ENCODE results near the gene ICA1L. TPM values are rescaled to one million over a fixed set of nuclear protein-coding genes. Genes with fewer than 3 reads are reported as not detected.

ICA1L gene
- total and polyA plus RNA-seq, 2 of the 13 experiments (the other 11 are each of a cell fraction or from before 2014, with no cell fraction given): 1.5 to 2.4 TPM

- TF ChIP-seq ARID5B (CRISPR knock-in tag; IDR thresholded peaks at IDR 0.05) (no peak), TAF15 (IDR thresholded peaks at IDR 0.05; ENCODE audit: low read depth, low read length, poor library complexity, severe bottlenecking) (no peak), SNAI1 (CRISPR knock-in tag; IDR thresholded peaks at IDR 0.05; ENCODE audit: borderline replicate concordance) (no peak), ZNF280B (CRISPR knock-in tag; IDR thresholded peaks at IDR 0.05; ENCODE audit: borderline replicate concordance) (no peak), HOXA3 (CRISPR knock-in tag; IDR thresholded peaks at IDR 0.05) (no peak), RFXAP (CRISPR knock-in tag; IDR thresholded peaks at IDR 0.05; ENCODE audit: borderline replicate concordance) (no peak)
These were observed 13.6 kb upstream of the ICA1L start (continued) for GRCh38 chr2:202885190-202885589.

GRCh38 chr2:202883987-202884675 is 12.6 kb upstream of the ICA1L start:
- no peak overlapping the region for H3K9ac ChIP-seq (ENCODE audit: insufficient read depth, low read depth, low read length)
- DNase-seq (ENCODE audit: low spot score) (no peak), ATAC-seq (no peak; the same call in 2 of the 3 replicates), FAIRE-seq (no peak)
- peaks cover 10% of the 10 kb centered on the region for H3K4me1 ChIP-seq (ENCODE audit: insufficient read depth, low read length)
- no peaks in the 10 kb centered on the region for H3K79me2 ChIP-seq (ENCODE audit: insufficient read depth, low read length)
- H3K27me3 ChIP-seq (ENCODE audit: control insufficient read depth in 1 of 2, insufficient read depth in 2 of 2, low read length in 2 of 2): no peaks in the 10 kb centered on the region
- POLR2A ChIA-PET: no interaction called here
- H4K20me1 ChIP-seq (ENCODE audit: insufficient read depth, low read length): no peaks in the 10 kb centered on the region
- no TSS peak for BruUV-seq (replicated peaks)
- in situ Hi-C loops (cut with HindIII; ENCODE audit: extremely low pct_ligation_motif_present, low pct_unique_long_range_greater_than_20kb): no loop called here
- no peak overlapping the region for H3K4me2 ChIP-seq (ENCODE audit: low read depth, low read length)
- no peaks in the 10 kb centered on the region for H3K9me3 ChIP-seq (ENCODE audit: low read length)
- CTCF ChIA-PET (ENCODE audit: low intra/inter-chr PET ratio, low total read pairs): no interaction called here
- no peak overlapping the region for H2AFZ ChIP-seq (ENCODE audit: low read length)
- no peak overlapping the region for H3K27ac ChIP-seq (ENCODE audit: extremely low read length, insufficient read depth, low read length)
- WGBS (ENCODE audit: low lambda C conversion rate): 96% methylated on average over 5 of the region's 5 CpGs
- intact Hi-C loops (cut with micrococcal nuclease; ENCODE audit: unreplicated experiment): no loop called here
- H3K4me3 ChIP-seq (replicated peaks in 1 of 3; ENCODE audit: insufficient read depth in 1 of 3, low read depth in 2 of 3, low read length in 3 of 3): no peak overlapping the region
- H3K36me3 ChIP-seq (replicated peaks in 1 of 2; ENCODE audit: control insufficient read depth in 1 of 2, insufficient read depth in 2 of 2, low read length in 2 of 2): peaks cover 20 to 85% of the 10 kb centered on the region in 2 experiments
- TF ChIP-seq ZNF530 (CRISPR knock-in tag; IDR thresholded peaks at IDR 0.05; ENCODE audit: low read depth) (no peak), TOE1 (CRISPR knock-in tag; IDR thresholded peaks at IDR 0.05) (no peak), GABPB1 (CRISPR knock-in tag; IDR thresholded peaks at IDR 0.05) (no peak), ZSCAN31 (CRISPR knock-in tag; IDR thresholded peaks at IDR 0.05; ENCODE audit: low read depth) (no peak), SMARCC2 (IDR thresholded peaks at IDR 0.05) (no peak), NR2F1 (CRISPR knock-in tag; IDR thresholded peaks at IDR 0.05) (no peak), ZNF34 (CRISPR knock-in tag; IDR thresholded peaks at IDR 0.05; ENCODE audit: borderline replicate concordance) (no peak), HMGA1 (CRISPR knock-in tag; conservative IDR thresholded peaks at IDR 0.05) (no peak), ZNF234 (CRISPR knock-in tag; conservative IDR thresholded peaks at IDR 0.05) (no peak), ZBTB37 (CRISPR knock-in tag; IDR thresholded peaks at IDR 0.05) (no peak)

Measured in HepG2 (cell line).